Gastrocnemius medialis (tissue), 4 donors: ENCODE data around the gene LAMC2.

Experiments used
- CTCF ChIP-seq, 5 experiments: fragments of 450-650 bp in 3 of 5; fragments of 200-600 bp in 2 of 5; sonication (generic) in 2 of 5; IDR thresholded peaks in 4 of 5; conservative IDR thresholded peaks in 1 of 5; 1 replicate in 4 of 5; 2 replicates in 1 of 5; pipeline ENCODE4 v1.5.1; 2016 to 2019; ENCODE audit warnings: antibody characterized with exemption in 5 of 5, mild to moderate bottlenecking in 3 of 5, moderate library complexity in 3 of 5
- POLR2A ChIP-seq, 2 donors: fragments of 450-650 bp; IDR thresholded peaks; one replicate each; pipeline ENCODE4 v1.6.1; 2017; ENCODE audit warnings: antibody characterized with exemption in 2 of 2, mild to moderate bottlenecking in 2 of 2, moderate library complexity in 2 of 2

GRCh38 chr1:183281553-183282091 lies 95.6 kb downstream of the LAMC2 start:
- TF ChIP-seq CTCF (IDR thresholded peaks at IDR 0.05 in 4 of 5, conservative IDR thresholded peaks at IDR 0.05 in 1 of 5) (peak; percentile 86 to 94 (median 90)), POLR2A (IDR thresholded peaks at IDR 0.05) (no peak)
